ENCODE data around the gene KIAA0513.

KIAA0513 gene

DNA sequence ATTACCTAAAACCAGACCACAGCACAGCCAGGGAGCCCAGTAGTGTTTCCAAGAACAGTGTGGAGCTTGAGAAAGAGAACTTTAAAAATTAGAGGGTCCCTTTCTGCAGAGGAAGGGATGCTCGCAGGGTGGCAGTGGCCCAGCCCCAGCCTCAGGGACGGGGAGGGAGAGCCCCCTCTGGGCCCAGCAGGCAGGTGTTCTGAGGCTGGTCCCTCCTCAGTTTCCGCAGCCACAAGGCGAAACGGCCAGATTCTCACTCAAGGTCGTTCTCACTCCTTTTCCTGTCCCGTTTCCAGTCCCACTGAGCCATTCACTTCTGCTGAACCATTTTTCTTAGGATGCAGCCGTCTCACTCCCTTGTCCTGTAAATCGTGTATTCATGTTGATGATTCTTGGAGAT, 64.7 kb downstream of the KIAA0513 start:
- no peak for DNase-seq

DNA sequence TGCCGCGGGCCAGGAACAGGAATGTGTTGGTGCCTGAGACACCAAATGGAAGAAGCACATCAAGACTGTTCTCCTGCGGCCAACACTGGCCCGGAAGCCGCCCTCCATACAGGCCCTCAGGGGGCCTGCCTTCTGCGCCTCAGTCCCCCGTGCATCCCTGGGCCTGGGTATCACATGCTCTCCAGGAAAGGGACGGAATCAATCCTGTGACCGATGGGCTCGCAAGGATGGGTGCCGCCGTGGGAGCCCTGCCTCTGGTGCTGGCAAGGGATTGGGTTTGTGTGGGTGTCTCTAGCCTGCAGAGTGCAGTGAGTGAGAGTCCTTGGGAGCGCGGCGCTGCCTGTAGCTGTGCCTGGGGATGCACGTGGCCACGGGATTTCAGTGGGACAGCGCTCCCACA, 65.3 kb downstream of the KIAA0513 start:
- DNase-seq = no peak

DNA sequence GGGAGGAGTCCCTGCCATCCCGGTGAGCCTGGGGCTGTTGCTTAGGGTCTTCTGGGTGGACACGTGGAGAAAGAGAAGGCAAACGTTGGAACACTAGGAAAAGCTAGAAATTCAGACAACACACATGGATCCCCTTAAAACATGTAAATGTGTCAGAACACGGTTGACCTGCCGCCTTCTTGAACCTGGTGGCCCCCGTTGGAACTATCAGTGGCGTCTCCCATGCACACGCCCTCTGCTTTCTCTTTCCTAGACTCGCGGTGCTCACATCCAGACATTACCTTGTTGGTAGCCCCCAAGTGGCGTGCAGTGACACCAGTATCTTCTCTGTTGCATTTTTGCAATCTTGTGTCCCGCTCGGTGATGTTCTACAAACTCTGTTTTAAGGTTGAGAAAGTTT, 66.1 kb downstream of the KIAA0513 start:
- DNase-seq = no peak

DNA sequence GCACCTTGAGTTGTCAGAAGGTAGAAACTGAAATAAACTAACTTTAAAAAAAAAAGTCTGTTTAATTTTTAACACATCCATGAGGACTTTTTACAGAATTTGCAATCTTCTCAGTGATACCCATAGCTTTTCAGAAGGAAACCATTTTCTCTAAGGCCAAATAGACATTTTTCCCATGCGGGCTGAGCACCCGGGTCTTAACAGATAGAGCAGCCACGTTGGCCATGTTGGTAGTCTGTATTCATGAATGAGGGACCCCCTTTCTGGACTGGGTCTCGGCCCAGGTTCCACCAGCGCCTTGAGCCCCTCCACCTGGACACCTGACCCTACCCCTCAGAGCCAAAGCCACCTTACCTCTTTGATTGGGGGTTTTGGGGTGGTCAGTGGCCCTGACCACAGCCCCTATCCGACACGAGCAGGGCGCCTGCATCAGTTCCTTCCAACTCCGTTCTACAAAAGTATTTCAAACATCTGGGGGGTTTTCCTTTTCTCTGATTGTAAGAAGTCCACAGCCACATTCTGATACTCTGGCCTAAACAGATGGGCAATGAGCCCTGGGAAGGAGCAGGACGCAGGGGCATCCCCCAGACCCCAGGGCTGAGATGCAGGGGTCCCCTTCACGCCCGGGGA, 66.7 kb downstream of the KIAA0513 start:
- no peak for DNase-seq

DNA sequence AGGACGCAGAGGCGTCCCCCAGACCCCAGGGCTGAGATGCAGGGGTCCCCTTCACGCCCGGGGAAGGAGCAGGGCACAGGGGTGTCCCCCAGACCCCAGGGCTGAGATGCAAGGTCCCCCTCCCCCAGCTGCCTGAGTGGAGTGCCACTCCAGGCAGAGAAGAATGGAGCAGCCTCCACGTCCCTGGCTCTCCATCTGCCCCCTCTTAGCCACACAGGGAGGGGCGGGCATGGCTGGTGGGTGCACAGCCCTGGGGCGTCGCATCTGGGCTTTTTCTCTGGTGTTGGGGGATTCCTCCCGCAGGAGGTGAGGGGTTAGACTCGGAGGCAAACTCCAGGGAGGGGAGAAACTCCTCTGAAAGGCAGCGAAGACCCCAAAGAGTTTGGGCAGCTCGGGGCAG, 67.2 kb downstream of the KIAA0513 start:
- no peak for DNase-seq

DNA sequence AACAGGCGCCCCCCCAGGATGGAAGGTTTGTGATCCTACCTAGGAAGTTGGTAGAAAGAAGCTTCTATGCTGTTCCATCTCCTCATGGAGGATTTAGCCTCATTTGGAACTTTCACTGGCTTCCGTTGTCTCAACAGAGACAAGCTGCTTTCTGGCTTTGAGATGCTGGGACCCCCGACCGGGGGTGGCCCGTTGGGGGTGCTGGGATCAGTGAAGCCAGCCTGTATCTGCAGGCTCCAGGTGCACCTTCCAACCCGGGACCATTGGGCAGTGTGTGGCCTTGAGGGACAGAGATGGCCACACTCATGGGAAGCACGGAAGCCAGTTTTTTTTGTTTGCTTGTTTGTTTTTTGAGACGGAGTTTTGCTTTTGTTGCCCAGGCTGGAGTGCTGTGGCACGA, 69.3 kb downstream of the KIAA0513 start:
- no peak for DNase-seq

DNA sequence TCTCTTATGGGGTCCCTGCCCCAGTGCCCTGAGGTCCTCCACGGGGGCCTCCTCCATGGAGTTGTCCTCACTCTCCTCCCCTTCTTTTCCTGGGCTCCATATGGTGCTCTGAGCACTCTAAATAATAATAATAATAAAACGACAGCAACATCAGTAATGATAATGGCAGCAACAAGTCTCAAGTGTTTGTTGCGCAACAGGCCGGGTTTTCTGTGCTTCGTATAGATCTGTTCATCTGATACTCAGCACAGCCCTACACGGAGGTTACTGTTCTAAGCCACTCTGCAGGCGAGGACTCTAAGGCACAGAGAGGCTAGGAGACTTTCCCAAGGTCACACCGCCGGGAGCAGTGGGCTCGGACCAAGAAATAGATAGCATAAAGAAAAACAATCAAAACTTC, 71.0 kb downstream of the KIAA0513 start:
- DNase-seq = no peak

DNA sequence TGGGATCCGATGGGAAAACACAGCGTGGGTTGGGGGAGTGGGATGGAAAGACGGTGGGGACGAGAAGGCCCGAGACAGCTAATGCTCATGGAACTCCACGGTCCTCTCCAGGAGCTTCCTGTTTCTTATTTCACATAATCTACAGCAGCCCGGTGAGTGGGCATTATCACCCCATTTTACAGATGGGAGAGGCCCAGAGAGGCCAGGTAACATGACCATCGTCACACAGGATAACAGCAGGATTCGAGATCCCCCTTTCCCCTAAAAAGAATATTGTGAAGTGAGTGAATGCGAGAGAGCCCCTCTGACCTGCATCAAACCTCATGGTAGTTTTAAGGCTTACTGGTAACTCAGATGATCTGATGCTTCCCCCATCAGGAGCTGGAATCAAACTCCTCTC, 72.7 kb downstream of the KIAA0513 start:
- DNase-seq = no peak

DNA sequence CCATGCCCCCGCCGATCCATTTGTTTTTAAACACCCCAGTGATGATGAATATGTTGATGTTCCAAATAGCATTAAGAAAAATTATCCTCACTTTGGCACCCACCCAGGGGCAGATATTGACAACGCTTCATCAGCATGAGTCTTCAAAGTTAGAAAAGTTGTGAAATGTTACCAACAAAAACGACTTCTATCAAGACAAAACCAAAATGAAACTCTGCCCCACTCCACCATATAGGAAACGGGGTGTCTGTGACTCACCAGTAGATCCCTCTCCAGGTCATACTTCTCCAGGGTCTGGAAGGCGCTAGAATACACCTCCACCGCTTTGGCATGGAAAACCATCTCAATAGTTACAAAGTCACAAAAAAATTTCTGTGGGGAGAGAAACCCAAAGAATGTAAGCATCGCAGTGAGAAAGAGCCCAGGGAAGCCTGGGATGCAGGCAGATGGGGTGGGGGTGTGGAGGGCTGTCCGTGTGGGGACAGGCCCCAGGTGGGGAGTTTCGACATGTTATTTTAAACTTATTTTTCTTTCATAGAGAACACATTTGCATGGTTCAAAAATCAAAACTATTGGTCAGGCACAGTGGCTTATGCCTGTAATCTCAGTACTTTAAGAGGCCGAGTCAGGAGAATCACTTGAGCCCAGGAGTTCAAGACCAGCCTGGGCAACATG, 74.5 kb downstream of the KIAA0513 start:
- no peak for DNase-seq

DNA sequence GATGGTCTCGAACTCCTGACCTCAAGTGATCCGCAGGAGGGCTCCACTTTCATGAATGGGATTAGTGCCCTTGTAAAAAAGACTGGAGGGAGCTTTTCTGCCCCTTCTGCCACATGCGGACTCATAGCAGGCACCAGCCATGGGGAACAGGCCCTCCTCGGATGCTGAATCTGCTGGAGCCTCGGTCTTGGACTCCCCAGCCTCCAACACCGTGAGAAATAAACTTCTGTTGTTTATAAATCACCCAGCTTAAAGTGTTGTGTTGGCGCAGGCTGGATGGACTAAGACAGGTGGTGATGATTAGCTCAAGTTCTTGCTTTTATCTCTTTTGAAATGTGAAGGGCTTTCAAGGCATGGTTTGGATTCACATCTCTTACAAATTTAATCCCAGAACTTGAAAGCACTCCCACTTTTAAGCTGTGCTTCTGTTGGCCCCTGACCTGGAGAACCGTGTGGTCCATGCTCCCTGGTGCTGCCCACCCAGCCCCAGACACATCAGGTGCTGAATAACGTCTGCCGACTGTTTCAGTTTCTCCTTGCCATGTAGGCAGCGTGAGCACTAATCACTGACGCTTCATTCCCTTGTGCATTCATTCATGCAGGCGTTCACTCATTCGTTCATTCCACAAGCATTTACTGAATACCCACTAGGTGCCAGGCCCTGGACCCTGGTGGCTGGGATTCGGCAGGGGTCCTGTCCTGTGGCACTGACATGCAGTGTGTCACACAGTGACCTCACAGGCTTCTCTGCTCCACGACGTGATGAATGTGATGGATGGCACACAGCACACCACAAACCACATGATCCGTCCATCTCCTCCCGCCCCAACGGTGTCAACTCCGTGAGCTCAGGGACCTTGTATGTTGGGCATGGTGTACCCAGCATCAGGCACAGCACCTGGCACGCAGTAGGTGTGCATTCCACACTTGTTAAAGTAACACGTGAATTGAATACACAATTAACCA, 75.8 kb downstream of the KIAA0513 start:
- no peak for DNase-seq

DNA sequence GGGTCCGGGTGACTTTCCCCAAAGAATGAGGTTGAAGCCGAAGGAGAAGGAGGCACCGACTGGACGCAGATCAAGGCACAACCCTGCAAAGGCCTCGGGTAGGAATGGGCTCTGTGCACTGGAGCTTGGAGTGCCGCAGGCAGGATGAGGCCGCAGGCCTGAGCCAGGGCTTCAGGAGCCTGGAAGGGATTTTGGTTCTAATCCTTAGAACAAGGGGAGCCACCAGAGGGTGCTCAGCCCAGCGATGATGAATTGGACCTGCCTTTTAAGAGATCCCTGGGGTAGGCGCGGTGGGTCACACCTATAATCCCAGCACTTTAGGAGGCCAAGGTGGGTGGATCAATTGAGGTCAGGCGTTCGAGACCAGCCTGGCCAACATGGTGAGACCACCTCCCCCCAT, 76.6 kb downstream of the KIAA0513 start:
- DNase-seq = no peak

DNA sequence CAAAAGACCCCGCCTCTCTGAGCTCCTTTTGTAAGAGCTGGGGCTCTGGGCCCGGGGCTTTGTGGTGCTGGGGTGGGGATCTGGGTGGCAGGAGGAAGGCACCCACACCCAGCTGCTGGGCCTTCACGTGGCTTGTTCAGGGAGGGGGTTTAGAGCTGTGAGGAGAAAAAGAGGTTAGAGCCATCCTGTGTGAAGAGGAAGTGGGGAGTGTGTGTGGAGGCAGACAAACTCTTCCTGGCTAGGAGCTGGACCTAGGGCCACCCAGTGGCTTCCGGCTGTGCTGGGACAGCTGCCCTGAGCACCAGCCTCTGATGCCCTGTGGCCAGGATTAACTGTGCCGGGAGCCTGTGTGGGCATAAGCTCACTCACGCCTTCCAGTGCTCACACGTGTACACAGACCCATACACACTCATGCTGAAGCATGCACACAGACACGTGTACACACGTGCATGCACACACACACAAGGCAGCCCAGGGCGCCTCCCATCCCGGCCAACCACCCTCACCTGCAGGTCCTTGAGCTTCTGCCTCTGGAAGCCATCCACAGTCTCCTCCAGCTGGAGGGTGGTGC, 77.3 kb downstream of the KIAA0513 start:
- DNase-seq = no peak

DNA sequence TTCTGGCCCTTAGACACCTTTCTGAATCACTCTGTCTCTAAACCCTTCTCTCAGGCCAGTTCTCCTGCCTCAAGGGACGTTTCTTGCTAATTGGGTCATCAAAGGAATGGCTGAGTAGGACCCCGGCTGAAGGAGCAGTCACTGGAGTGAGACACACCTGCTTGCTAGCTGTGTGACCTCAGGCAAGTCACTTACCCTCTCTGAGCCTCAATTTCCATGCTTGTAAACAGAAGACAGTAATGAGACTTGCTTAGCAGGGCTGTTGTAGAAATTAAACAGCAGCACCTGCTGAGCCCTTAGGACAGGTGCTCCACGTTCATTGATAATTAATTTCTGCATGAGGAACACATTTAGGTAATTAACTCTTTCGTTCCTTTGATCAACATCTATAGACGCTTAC, 77.9 kb downstream of the KIAA0513 start:
- no peak for DNase-seq

DNA sequence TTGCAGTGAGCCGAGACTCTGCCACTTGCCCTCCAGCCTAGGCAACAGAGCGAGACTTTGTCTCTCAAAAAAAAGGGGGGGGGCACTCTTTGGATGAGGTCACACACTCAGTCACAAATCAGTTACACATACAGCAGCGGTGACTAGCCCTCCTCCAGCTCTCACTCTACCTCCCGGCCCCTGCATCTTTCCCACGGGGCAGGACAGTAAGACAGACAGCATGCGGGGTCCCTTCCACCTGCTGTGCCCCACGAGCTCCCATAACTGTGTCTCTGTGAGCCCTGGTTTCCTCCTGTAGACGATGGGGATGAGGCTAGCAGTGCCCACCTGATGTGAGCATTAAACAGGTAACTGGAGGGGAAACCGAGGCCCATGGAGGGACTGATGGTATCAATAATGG, 79.5 kb downstream of the KIAA0513 start:
- no peak for DNase-seq

DNA sequence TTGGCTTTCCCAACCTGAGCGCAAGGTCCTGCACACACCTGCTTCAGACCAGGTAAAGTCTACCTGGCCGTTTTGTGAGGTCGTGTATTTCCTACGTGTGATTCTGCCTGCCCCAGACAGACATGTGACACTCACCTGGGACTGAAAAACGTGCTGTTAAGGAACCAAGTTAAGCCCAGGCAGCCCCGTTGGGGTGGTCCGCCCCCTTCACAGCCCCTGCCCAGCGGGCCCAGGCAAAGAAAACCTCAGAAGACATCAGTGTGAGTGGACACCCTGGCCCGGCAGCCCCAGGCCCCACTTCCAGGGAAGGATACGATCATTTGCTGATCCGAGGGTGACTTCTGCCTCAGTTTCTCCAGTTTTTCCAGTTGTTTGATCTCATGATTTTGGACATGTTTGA, 79.9 kb downstream of the KIAA0513 start:
- DNase-seq = no peak

DNA sequence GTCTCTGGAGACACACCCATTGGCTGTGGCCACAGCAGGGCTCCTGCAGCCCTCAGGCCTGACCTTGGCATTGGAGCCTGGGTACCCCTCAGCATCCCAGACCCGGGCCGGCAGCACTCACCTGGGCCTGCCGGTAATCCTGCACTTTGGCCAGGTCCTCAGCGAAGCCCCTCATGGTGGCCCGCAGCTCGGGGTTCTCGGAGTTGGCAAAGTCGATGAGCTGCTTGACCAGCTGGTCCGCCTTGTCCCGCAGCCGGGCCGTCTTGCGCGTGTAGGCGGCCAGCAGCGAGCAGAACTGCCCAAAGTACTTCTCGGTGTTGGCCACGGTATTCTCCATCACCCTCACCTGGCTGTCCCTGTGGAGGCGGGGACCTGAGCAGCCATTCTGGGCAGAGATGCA, 82.5 kb downstream of the KIAA0513 start:
- DNase-seq = no peak

DNA sequence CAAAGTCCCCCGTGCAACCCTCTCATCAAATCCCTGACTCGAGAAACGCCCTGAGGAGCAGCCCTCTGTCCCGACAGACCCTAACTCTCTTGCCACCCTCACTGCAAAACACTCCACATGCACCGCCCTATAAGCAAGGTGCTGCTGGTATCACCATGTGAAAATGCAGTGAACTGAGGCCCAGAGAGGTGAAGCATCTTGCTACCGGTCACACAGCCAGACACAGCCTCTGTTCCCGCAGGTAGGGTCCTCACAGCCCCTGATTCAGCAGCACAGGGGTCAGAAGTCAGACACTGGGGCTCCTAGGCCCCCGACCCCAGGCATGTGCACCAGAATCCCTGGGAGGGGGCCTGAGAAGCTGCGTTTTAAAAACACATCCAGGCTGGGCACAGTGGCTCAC, 83.6 kb downstream of the KIAA0513 start:
- no peak for DNase-seq

DNA sequence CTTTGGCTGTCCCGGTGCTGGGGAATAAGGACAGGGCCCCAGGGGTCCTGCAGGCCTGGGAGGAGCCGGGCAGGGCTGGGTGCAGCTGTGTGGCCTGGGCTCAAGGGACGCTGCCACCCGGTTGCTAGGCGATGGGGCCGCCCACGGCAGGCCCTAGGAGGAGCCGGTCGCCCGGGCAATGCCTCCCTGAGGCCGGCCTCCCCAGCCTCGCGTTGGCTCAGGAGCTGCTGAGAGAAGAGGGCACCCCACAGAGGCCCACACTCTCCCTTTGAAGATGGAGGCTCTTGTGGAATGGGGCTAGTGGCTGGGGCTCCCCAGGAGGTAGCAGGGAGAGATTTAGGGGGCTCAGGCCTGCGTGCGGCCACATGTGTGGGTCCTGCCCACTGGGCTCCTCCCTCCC, 84.8 kb downstream of the KIAA0513 start, which contains the start of gene CIBAR2:
TSS of gene CIBAR2 (minus strand) at position 109 of the 400 bp plus-strand sequence. CDS start 120 bp downstream, outside the sequence.
- DNase-seq = no peak

DNA sequence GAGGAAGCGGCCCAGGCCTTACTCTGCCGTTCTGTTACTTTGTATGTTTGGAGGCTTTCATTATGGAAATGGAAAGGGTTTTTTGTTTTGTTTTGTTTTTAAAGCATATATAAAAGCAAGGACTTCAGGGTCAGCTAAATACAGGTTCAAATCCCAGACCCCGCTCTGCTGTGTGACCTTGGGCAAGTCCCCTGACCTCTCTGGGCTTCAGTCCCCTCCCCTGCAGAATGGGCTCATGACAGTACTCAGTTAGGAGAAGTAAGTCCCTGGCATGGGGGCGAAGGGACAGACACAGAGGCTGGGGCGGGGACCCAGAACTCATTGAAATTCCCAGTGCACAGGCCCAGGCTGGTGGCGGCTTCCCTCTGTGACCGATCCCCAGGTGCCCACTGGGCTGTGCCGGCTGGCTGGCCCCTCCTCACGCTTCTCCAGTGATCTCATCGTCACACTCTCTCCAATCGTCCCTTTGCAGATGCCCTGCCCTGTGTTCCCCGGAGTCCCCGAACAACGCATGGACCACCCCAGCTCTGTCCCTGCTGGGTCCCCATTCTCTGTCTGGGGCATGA, 85.7 kb downstream of the KIAA0513 start:
- no peak for DNase-seq

DNA sequence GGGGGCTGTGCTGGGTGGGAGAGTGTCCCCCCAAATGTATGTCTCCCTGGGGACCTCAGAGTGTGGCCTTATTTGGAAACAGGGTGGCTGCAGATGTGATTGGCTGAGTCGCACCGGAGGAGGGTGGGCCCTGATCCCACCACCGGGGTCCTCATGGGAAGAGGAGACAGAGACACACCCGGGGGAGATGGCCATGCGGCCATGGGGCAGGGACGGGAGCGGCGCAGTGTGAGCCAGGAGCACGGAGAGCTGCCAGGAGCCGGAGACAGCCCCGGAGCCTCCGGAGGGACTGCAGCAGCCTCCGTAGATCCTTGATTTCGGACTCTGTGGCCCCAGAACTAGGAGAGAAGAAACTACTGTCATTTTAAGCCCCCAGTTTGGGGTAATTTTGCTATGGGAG, 86.3 kb downstream of the KIAA0513 start:
- DNase-seq = no peak

DNA sequence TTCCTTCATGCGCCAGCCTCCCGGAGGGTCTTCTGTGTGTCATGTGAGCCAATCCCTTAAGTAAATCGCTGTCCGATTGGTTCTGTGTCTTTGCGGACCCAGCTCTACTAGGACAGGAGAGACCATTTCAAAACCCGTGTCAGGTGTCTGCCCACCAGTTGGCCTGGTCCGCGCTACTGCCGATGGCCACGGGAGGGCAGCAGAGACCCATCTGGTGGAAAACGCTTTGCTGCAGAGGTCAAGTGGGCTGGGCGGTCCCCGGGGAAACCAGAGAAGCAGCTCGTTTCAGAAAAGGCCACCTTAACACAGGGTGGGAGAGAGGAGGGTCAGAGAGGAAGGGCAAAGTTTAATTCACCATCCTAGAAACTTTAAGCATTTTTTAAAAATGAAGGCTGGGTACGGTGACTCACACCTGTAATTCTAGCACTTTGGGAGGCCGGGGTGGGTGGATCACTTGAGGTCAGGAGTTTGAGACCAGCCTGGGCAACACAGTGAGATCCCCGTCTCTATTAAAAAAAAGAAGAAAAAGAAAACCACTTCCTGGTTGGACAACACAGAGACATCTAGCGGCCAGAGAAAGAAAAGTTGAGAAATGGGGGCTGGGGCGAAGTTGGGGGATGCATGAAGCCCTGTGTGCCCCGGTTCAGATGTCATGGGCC, 87.4 kb downstream of the KIAA0513 start:
- DNase-seq = peak; percentile 91

DNA sequence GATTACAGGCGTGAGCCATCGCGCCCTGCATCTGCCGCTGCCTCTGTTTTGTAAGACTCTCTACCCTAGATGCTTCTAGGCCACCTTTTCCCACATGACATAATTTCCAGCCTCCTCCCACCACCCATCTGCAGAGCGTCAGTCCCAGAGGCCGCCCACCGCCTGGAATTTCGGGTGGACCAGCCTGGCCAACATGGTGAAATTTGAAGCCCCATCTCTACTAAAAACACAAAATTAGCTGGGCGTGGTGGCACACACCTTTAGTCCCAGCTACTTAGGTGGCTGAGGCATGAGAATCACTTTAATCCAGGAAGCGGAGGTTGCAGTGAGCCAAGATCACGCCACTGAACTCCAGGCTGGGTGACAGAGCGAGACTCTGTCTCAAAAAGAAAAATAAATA, 89.8 kb downstream of the KIAA0513 start:
- no peak for DNase-seq

DNA sequence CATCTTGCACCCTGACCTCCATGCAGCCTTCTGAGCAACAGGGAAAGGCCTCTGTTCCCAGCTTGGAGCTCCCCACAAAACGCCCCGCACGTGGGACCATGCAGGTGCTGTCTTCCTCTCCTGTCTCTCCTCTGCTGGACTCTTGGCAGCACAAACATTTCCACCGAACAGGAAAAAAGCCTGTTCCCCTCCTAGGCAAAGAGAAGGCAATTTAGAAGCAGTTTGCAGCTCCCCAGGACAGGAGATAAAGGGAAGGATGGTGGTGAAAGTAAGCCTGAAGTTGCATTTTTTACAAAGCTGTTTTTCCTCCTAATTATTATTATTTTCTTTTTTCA, 92.4 kb downstream of the KIAA0513 start:
- no peak for DNase-seq

All from stimulated activated CD4-positive, alpha-beta T cell treated with anti-CD3 and anti-CD28 coated beads, Interleukin-15, amount 100 ng/mL, for 24 hours (primary cell).